Lower lobe of right lung (tissue), 2 donors: Measurements from ENCODE around the gene PATJ. TPM values are rescaled to one million over a fixed set of nuclear protein-coding genes. Genes with fewer than 3 reads are reported as not detected.
A peak's percentile ranks its signal among the peaks of the same experiment; 100 is the strongest.

ENCODE experiments used
- ATAC-seq, 2 donors: fragments of 200-7000 bp; cut with Tn5 transposase; one replicate each; pipeline ENCODE4 v1.9.1; 2020 to 2022; ENCODE audit warnings: mild to moderate bottlenecking in 2 of 2, moderate library complexity in 2 of 2
- DNase-seq: peaks from one replicate; pipeline ENCODE4 v3.0.0-alpha.2; 2020
- H3K27ac ChIP-seq: fragments of 200-600 bp; one replicate; pipeline ENCODE4 v1.8.0; 2022
- H3K27me3 ChIP-seq: fragments of 200-600 bp; one replicate; pipeline ENCODE4 v1.8.0; 2022; ENCODE audit warnings: low read depth
- H3K36me3 ChIP-seq: fragments of 200-600 bp; one replicate; pipeline ENCODE4 v1.8.0; 2022; ENCODE audit warnings: mild to moderate bottlenecking
- H3K4me1 ChIP-seq: fragments of 200-600 bp; one replicate; pipeline ENCODE4 v1.8.0; 2022
- H3K4me3 ChIP-seq: fragments of 200-600 bp; one replicate; pipeline ENCODE4 v1.8.0; 2022; ENCODE audit warnings: mild to moderate bottlenecking
- H3K9me3 ChIP-seq: fragments of 200-600 bp; one replicate; pipeline ENCODE4 v1.8.0; 2022
- CTCF ChIP-seq: fragments of 200-600 bp; IDR thresholded peaks from one replicate; pipeline ENCODE4 v1.8.0; 2022; ENCODE audit warnings: antibody characterized with exemption, mild to moderate bottlenecking
- intact Hi-C: fragments of 100-400 bp; cut with DNase I; formaldehyde crosslinking; loops from one replicate; pipeline ENCODE4 v1.11.0; 2022
- total RNA-seq: library from RNA; stranded (reverse); fragmentation: NEBNext Ultra II Directional; extraction: Animal tissue kit (Norgen Biotek cat#: 25700); gene quantifications from one replicate; pipeline ENCODE4 v1.2.1, GENCODE V29; 2021
- donor health status: DM: no; HTN: yes; CAD: no; lungs with severe emphysema.

Gene PATJ
- total RNA-seq, 1 donor from 2014 or later: 63.9 TPM

- Histone ChIP-seq H3K4me3 (no peak overlapping the region), H3K9me3 (no peaks in the 10 kb centered on the region), H3K27me3 (no peaks in the 10 kb centered on the region), H3K4me1 (no peaks in the 10 kb centered on the region), H3K27ac (no peak overlapping the region), H3K36me3 (no peaks in the 10 kb centered on the region)
- intact Hi-C loops: no loop called here
- ATAC-seq (peak in 1 of 2 donors; percentile 48), DNase-seq (no peak)
- no peak for TF ChIP-seq CTCF
Measured at GRCh38 chr1:61925591-61926298, 183.5 kb downstream of the PATJ start.

GRCh38 chr1:61926597-61926996 is 184.3 kb downstream of the PATJ start:
- no peak for TF ChIP-seq CTCF
- Histone ChIP-seq H3K27me3 (no peaks in the 10 kb centered on the region), H3K36me3 (no peaks in the 10 kb centered on the region), H3K27ac (no peak overlapping the region), H3K9me3 (no peaks in the 10 kb centered on the region), H3K4me1 (no peaks in the 10 kb centered on the region), H3K4me3 (no peak overlapping the region)
- intact Hi-C loops: no loop called here
- ATAC-seq (no peak), DNase-seq (no peak)

- intact Hi-C loops: no loop called here
- ATAC-seq: no peak
Measured at GRCh38 chr1:61930116-61930645, 187.9 kb downstream of the PATJ start.

GRCh38 chr1:61931587-61932279 is 189.5 kb downstream of the PATJ start:
- Histone ChIP-seq H3K4me3 (no peak overlapping the region), H3K9me3 (no peaks in the 10 kb centered on the region), H3K27ac (no peak overlapping the region), H3K4me1 (no peaks in the 10 kb centered on the region), H3K27me3 (no peaks in the 10 kb centered on the region), H3K36me3 (no peaks in the 10 kb centered on the region)
- intact Hi-C loops: no loop called here
- DNase-seq (no peak), ATAC-seq (no peak)
- no peak for TF ChIP-seq CTCF

More at GRCh38 chr1:61930116-61930645, 187.9 kb downstream of the PATJ start:
- TF ChIP-seq CTCF: no peak
- no peaks in the 10 kb centered on the region for H3K9me3 ChIP-seq
- no peaks in the 10 kb centered on the region for H3K4me1 ChIP-seq
- H3K27me3 ChIP-seq: no peaks in the 10 kb centered on the region
- no peaks in the 10 kb centered on the region for H3K36me3 ChIP-seq
- no peak overlapping the region for H3K27ac ChIP-seq
- no peak for DNase-seq
- H3K4me3 ChIP-seq: no peak overlapping the region

GRCh38 chr1:61935516-61935915 is 193.2 kb downstream of the PATJ start:
- Histone ChIP-seq H3K4me3 (no peak overlapping the region), H3K9me3 (no peaks in the 10 kb centered on the region), H3K36me3 (no peaks in the 10 kb centered on the region), H3K27ac (no peak overlapping the region), H3K27me3 (no peaks in the 10 kb centered on the region), H3K4me1 (no peaks in the 10 kb centered on the region)
- ATAC-seq (no peak), DNase-seq (no peak)
- no peak for TF ChIP-seq CTCF
- intact Hi-C loops: no loop called here
